Measurements from ENCODE around the gene TAOK3.

TAOK3 gene

DNA sequence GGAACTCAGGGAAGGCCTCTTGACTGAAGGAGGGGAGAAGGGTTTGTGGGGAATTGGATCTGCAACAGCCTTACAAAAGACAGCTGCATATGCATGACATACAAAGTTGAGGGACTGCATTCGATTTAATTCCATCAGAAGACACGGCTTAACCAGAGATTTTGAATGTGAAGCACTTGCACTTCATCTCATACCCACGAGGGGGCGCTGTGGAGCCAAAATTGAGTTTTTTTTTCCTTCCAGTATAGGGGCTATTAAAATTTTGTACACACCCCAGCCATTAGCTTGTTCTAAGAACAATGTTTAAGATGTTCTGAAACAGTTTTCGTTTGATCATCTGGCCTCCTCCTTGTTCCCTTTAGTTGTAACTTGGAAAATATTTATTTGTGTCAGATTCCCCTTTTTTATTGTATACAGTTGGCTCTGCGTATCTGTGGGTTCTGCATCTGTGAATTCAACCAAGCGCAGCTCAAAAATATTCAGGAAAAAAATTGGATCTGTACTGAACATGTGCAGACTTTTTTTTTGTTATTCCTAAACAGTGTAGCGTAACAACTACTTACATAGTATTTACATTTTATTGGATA lies 5.3 kb upstream of the TAOK3 start:
- TF ChIP-seq CTCF (IDR thresholded peaks at IDR 0.05; ENCODE audit: insufficient read depth, low read depth, low read length, missing control alignments) = peak; percentile 94
- DNase-seq (ENCODE audit: low read depth) = peak; percentile 47
- H3K4me3 ChIP-seq (ENCODE audit: low read length) = peak overlapping the region; percentile 84

GRCh38 chr12:118377021-118377883 lies 4.5 kb upstream of the TAOK3 start:
- peak overlapping the region; percentile 84 for H3K4me3 ChIP-seq (ENCODE audit: low read length)
- no peak for TF ChIP-seq CTCF (IDR thresholded peaks at IDR 0.05; ENCODE audit: insufficient read depth, low read depth, low read length, missing control alignments)
- DNase-seq (ENCODE audit: low read depth) = peak; percentile 17

DNA sequence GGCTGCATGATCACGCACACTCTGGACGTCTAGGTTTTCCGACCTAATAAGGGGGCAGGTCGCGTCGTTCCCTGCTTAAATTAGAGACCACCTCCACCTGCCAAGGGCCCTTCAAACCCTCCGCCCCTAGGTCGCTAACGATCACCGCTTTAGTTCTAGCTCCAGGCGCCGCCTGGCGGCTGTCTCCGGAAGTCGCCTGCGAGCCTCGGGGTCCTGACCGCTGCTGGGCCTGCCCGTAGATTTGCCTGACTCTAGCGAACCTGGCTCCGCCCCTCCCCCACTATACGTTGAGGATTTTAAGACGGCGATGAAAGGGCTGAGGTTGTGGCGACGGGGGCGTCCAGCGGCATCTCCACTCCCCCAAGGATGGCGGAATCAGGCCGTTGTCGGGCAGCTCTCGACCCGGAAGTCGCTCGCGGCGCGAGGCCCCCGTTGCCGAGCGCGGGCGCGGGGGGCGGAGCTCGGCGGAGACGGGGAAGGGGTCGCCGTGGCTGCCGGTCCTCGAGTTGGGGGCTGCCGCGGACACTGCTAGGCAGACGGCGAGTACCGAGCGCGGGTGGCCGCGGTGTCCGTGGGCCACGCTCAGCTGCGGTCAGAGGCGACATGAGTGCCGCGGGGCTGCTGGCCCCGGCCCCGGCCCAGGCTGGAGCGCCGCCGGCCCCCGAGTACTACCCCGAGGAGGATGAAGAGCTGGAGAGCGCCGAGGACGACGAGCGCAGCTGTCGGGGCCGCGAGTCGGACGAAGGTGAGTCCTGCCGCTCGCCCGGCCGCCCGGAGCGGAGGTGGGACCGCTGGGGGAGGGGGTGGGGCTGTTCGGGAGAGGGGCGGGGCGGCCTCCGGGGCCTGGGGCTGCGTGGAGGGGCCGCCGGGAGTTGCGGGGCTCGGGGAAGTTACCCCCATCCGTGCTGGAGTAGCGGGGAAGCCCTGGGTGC lies 3.6 kb upstream of the TAOK3 start, which contains the start of gene SUDS3:
Gene SUDS3 (plus strand): TSS at position 467 of the 932 bp plus-strand sequence. CDS start 137 bp downstream, at position 604.
- peak; percentile 70 for DNase-seq (ENCODE audit: low read depth)
- TF ChIP-seq CTCF (IDR thresholded peaks at IDR 0.05; ENCODE audit: insufficient read depth, low read depth, low read length, missing control alignments) = peak; percentile 95
- peak within 1 kb of the TSS; percentile 84 for H3K4me3 ChIP-seq (ENCODE audit: low read length)

DNA sequence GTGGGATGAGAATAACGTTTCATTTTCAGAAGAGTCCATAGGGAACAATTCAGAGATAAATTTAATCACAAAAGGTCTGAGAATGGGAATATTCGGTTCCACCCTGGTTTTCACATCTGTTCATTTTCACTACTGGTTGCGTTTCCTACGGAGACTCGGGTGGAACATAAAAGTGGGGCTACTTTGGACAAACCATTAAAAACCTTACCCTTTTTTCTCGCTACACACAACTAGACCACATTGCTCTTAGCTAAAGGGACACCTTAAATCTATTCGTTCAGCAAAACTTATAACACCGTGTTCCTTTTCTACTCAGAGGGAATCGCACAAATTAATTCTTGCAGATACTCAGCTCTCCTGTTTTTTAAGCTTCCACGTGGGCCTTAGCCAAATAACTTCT lies 2.6 kb upstream of the TAOK3 start:
- DNase-seq (ENCODE audit: low read depth) = no peak
- H3K4me3 ChIP-seq (ENCODE audit: low read length) = no peak overlapping the region
- TF ChIP-seq CTCF (IDR thresholded peaks at IDR 0.05; ENCODE audit: insufficient read depth, low read depth, low read length, missing control alignments) = no peak

GRCh38 chr12:118374909-118375308 lies 2.2 kb upstream of the TAOK3 start:
- TF ChIP-seq CTCF (IDR thresholded peaks at IDR 0.05; ENCODE audit: insufficient read depth, low read depth, low read length, missing control alignments) = no peak
- no peak overlapping the region for H3K4me3 ChIP-seq (ENCODE audit: low read length)
- no peak for DNase-seq (ENCODE audit: low read depth)

DNA sequence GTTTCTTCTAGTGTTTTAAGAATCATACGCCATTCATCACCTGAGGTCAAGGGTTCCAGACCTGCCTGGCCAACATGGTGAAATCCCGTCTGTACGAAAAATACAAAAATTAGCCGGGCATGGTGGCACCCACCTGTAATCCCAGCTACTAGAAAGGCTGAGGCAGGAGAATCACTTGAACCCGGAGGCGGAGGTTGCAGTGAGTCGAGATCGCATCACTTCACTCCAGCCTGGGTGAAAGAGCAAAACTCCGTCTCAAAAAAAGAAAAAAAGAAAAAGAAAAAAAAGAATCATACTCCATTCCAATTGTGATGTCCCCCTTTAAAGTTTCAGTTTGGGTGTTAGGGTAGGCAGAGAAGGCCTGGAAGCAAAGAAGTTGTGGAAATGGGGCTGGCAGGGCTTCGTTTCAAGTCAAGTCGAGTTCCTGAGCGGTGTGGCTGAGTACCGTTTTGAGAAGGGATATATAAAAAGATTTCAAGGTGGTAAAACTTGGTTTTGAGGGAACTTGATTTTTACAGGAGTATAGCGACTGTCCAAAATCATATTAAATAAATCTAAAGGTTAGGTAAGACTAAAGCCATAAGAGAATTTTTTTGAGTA lies 1.5 kb upstream of the TAOK3 start:
- no peak overlapping the region for H3K4me3 ChIP-seq (ENCODE audit: low read length)
- TF ChIP-seq CTCF (IDR thresholded peaks at IDR 0.05; ENCODE audit: insufficient read depth, low read depth, low read length, missing control alignments) = no peak

More for the DNA sequence above, 1.5 kb upstream of the TAOK3 start:
- DNase-seq (ENCODE audit: low read depth) = no peak

Data from epithelial cell of esophagus (primary cell).